OCI-LY7 (cell line): ENCODE results near the gene ATP1A2. TPM values are rescaled to one million over a fixed set of nuclear protein-coding genes. Genes with fewer than 3 reads are reported as not detected.
"Not testable (repeated sequence)": the region's sequence is repeated elsewhere in the genome, so short reads cannot be mapped to it uniquely, and the experiment has no call there.

Experiments
- BruUV-seq: library from RNA; stranded (reverse); fragments of 400-500 nt; replicated peaks from 2 replicates; lab custom pipeline; 2021; lab: Mats Ljungman, UMichigan
- CTCF ChIA-PET: fragments of 300-600 bp; sonication (Branson Sonifier 250); formaldehyde crosslinking; loops from one replicate; lab custom pipeline; 2022; ENCODE audit warnings: antibody characterized with exemption; ENCODE audit not compliant: unreplicated experiment; lab: Charles Lee
- POLR2A ChIA-PET: fragments of 300-600 bp; sonication (Branson Sonifier 250); formaldehyde crosslinking; loops from one replicate; lab custom pipeline; 2022; ENCODE audit warnings: antibody characterized with exemption; lab: Charles Lee
- DNase-seq: peaks from one replicate; pipeline ENCODE4 v3.0.0-alpha.2; 2015; ENCODE audit warnings: low spot score
- H2AFZ ChIP-seq: fragments of 200-600 bp; sonication (generic), shearing (Covaris generic); 2 replicates; pipeline ENCODE4 v1.6.1; 2014; ENCODE audit warnings: mild to moderate bottlenecking, antibody characterized with exemption, low read length, moderate library complexity
- H3K27ac ChIP-seq: fragments of 200-600 bp; sonication (generic); 2 replicates; pipeline ENCODE4 v1.5.1; 2014; ENCODE audit warnings: mixed run types, low read depth, mild to moderate bottlenecking, moderate library complexity, low read length, inconsistent platforms; ENCODE audit not compliant: poor library complexity, severe bottlenecking
- H3K36me3 ChIP-seq: fragments of 200-600 bp; sonication (generic); 2 replicates; pipeline ENCODE4 v1.6.1; 2014; ENCODE audit warnings: mild to moderate bottlenecking, antibody characterized with exemption, low read length, moderate library complexity, mixed read lengths; ENCODE audit not compliant: insufficient read depth
- H3K4me1 ChIP-seq: fragments of 200-600 bp; sonication (generic); 2 replicates; pipeline ENCODE4 v1.5.1; 2014; ENCODE audit warnings: mild to moderate bottlenecking, low read length; ENCODE audit not compliant: insufficient read depth, poor library complexity, severe bottlenecking
- H3K4me2 ChIP-seq: fragments of 200-600 bp; sonication (generic); 2 replicates; pipeline ENCODE4 v1.6.1; 2014; ENCODE audit warnings: mild to moderate bottlenecking, low read length
- H3K4me3 ChIP-seq: fragments of 200-600 bp; sonication (generic); 2 replicates; pipeline ENCODE4 v1.5.1; 2014; ENCODE audit warnings: mild to moderate bottlenecking, low read depth, low read length; ENCODE audit not compliant: poor library complexity, severe bottlenecking
- H3K79me2 ChIP-seq: fragments of 200-600 bp; sonication (generic); 2 replicates; pipeline ENCODE4 v1.6.1; 2016; ENCODE audit warnings: low read depth, mild to moderate bottlenecking, low read length, moderate library complexity, mixed read lengths; ENCODE audit not compliant: insufficient read depth
- H3K9me2 ChIP-seq: fragments of 200-600 bp; sonication (generic); 2 replicates; pipeline ENCODE4 v1.6.1; 2016; ENCODE audit warnings: mild to moderate bottlenecking, low read length, mixed read lengths; ENCODE audit not compliant: insufficient read depth
- H3K9me3 ChIP-seq: fragments of 200-600 bp; sonication (generic); 2 replicates; pipeline ENCODE4 v1.6.1; 2014; ENCODE audit warnings: mild to moderate bottlenecking, mixed run types, low read length, mixed read lengths
- H4K20me1 ChIP-seq: fragments of 200-600 bp; sonication (generic); 2 replicates; pipeline ENCODE4 v1.6.1; 2014; ENCODE audit warnings: mild to moderate bottlenecking, antibody characterized with exemption, low read length, moderate library complexity, mixed read lengths; ENCODE audit not compliant: insufficient read depth
- CTCF ChIP-seq: fragments of 200-600 bp; sonication (generic); conservative IDR thresholded peaks from 2 replicates; pipeline ENCODE4 v1.5.1; 2014; ENCODE audit warnings: mild to moderate bottlenecking, antibody characterized with exemption, low read length, moderate library complexity, mixed read lengths
- EZH2phosphoT487 ChIP-seq: fragments of 200-600 bp; sonication (generic); IDR thresholded peaks from 2 replicates; pipeline ENCODE4 v1.6.1; 2018; ENCODE audit warnings: low read depth, borderline replicate concordance, mild to moderate bottlenecking, mixed run types, antibody characterized with exemption, low read length, moderate library complexity, mixed read lengths
- intact Hi-C: fragments of 100-400 bp; cut with micrococcal nuclease; formaldehyde crosslinking; loops from one replicate; pipeline ENCODE4 v1.10.0; 2022; ENCODE audit not compliant: unreplicated experiment
- total RNA-seq, 2 experiments: library from RNA; depleted of rRNA in 1 of 2; stranded (reverse); fragments of >200 nt in 1 of 2; shearing (Covaris generic) in 1 of 2; gene quantifications; 2 replicates each; pipeline ENCODE4 v1.2.3, GENCODE V29; 2014 to 2022

The ATP1A2 gene
- total RNA-seq, 2 experiments from 2014 or later: not detected

GRCh38 chr1:160125746-160126145 lies 10.2 kb downstream of the ATP1A2 start:
- Histone ChIP-seq H3K27ac (no peak overlapping the region), H3K79me2 (no peaks in the 10 kb centered on the region), H4K20me1 (no peaks in the 10 kb centered on the region), H3K36me3 (no peaks in the 10 kb centered on the region), H3K9me3 (no peaks in the 10 kb centered on the region), H2AFZ (no peak overlapping the region), H3K4me1 (no peaks in the 10 kb centered on the region), H3K4me3 (no peak overlapping the region), H3K4me2 (no peak overlapping the region), H3K9me2 (no peaks in the 10 kb centered on the region)
- ChIA-PET CTCF (no interaction called here), POLR2A (no interaction called here)
- intact Hi-C loops: loop anchor here (1.0 kb wide), 1 partner anchor 24 kb away; no protein-coding TSS in a partner anchor
- no peak for DNase-seq
- TF ChIP-seq CTCF (no peak), EZH2phosphoT487 (no peak)
- no TSS peak for BruUV-seq

DNA sequence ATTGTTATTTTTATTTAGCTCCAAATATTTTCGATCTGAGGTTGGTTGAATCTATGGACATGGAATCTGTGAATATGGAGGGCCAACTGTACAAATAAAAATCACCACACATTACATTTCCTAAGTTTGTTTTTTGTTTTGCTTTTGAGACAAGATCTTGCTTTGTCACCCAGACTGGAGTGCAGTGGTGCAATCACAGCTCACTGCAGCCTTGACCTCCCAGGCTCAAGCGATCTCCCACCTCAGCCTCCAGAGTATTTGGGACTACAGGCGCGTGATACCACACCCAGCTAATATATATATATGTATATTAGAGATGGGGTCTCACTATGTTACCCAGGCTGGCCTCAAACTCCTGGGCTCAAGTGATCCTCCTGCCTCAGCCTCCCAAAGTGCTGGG lies 10.8 kb downstream of the ATP1A2 start:
- DNase-seq, BruUV-seq, H3K4me2 ChIP-seq, H2AFZ ChIP-seq, H3K4me1 ChIP-seq, H3K36me3 ChIP-seq, H3K79me2 ChIP-seq, H4K20me1 ChIP-seq, POLR2A ChIA-PET, H3K9me2 ChIP-seq, H3K9me3 ChIP-seq, H3K4me3 ChIP-seq, H3K27ac ChIP-seq, CTCF ChIA-PET: not testable (repeated sequence)
- intact Hi-C loops: loop anchor here (1.0 kb wide), 1 partner anchor 23 kb away; no protein-coding TSS in a partner anchor

- intact Hi-C loops: no loop called here
- no peaks in the 10 kb centered on the region for H3K9me3 ChIP-seq
- no peaks in the 10 kb centered on the region for H4K20me1 ChIP-seq
- H3K36me3 ChIP-seq: no peaks in the 10 kb centered on the region
- ChIA-PET POLR2A (no interaction called here), CTCF (no interaction called here)
- no peak overlapping the region for H3K27ac ChIP-seq
- H3K4me1 ChIP-seq: no peaks in the 10 kb centered on the region
- H3K79me2 ChIP-seq: no peaks in the 10 kb centered on the region
- no peak for DNase-seq
- no peaks in the 10 kb centered on the region for H3K9me2 ChIP-seq
- no peak overlapping the region for H3K4me3 ChIP-seq
- no peak overlapping the region for H2AFZ ChIP-seq
- H3K4me2 ChIP-seq: no peak overlapping the region
- BruUV-seq: no TSS peak
- TF ChIP-seq CTCF (no peak), EZH2phosphoT487 (no peak)
These were observed 11.8 kb downstream of the ATP1A2 start for GRCh38 chr1:160127381-160127780.
